Panc1 (cell line): ENCODE data around the gene CLUH. TPM values are rescaled to one million over a fixed set of nuclear protein-coding genes. Genes with fewer than 3 reads are reported as not detected.

Source experiments
- ATAC-seq: fragments of 200-7000 bp; cut with Tn5 transposase; 2 replicates; pipeline ENCODE4 v1.9.1; 2020; ENCODE audit warnings: mild to moderate bottlenecking, moderate library complexity
- BruUV-seq: library from RNA; stranded (reverse); fragments of 400-500 nt; replicated peaks from 2 replicates; lab custom pipeline; 2021; lab: Mats Ljungman, UMichigan
- CTCF ChIA-PET: fragments of 300-600 bp; sonication (Branson Sonifier 250); formaldehyde crosslinking; loops from one replicate; lab custom pipeline; 2022; ENCODE audit warnings: antibody characterized with exemption; lab: Charles Lee
- POLR2A ChIA-PET: fragments of 300-600 bp; sonication (Branson Sonifier 250); formaldehyde crosslinking; loops from one replicate; lab custom pipeline; 2022; ENCODE audit warnings: antibody characterized with exemption; lab: Charles Lee
- DNase-seq: peaks from one replicate; pipeline ENCODE4 v3.0.0-alpha.2; 2010; ENCODE audit warnings: low read depth, low spot score
- H3K27ac ChIP-seq: 2 replicates; pipeline ENCODE4 v1.5.1; 2011; ENCODE audit warnings: mild to moderate bottlenecking, low read length, inconsistent platforms
- H3K27me3 ChIP-seq: fragments of 200-500 bp; sonication (Bioruptor generic); 2 replicates; pipeline ENCODE4 v1.6.0; 2014; ENCODE audit warnings: low read length, inconsistent platforms; ENCODE audit not compliant: control insufficient read depth, insufficient read depth
- H3K36me3 ChIP-seq: fragments of 200-500 bp; sonication (Bioruptor generic); 2 replicates; pipeline ENCODE4 v1.5.1; 2014; ENCODE audit warnings: inconsistent platforms, mild to moderate bottlenecking, low read length, moderate library complexity; ENCODE audit not compliant: control insufficient read depth, insufficient read depth
- H3K4me1 ChIP-seq: 2 replicates; pipeline ENCODE4 v1.5.1; 2011; ENCODE audit warnings: inconsistent platforms, mild to moderate bottlenecking, low read length, moderate library complexity; ENCODE audit not compliant: control insufficient read depth, insufficient read depth
- H3K4me3 ChIP-seq, 2 experiments: 2 replicates each; pipeline ENCODE4 v1.5.1; 2011 to 2012; ENCODE audit warnings: low read depth in 2 of 2, low read length in 2 of 2, mild to moderate bottlenecking in 2 of 2, inconsistent platforms in 1 of 2, moderate library complexity in 1 of 2
- H3K9me3 ChIP-seq: fragments of 200-500 bp; sonication (Bioruptor generic); 2 replicates; pipeline ENCODE4 v1.5.1; 2014; ENCODE audit warnings: low read depth, mild to moderate bottlenecking, inconsistent platforms, low read length, moderate library complexity; ENCODE audit not compliant: control insufficient read depth, insufficient read depth
- CTCF ChIP-seq: fragments of 450-650 bp; IDR thresholded peaks from 2 replicates; pipeline ENCODE4 v1.5.1; 2017; ENCODE audit warnings: mild to moderate bottlenecking
- POLR2AphosphoS5 ChIP-seq: IDR thresholded peaks from 2 replicates; pipeline ENCODE4 v1.6.1; 2012; ENCODE audit warnings: mild to moderate bottlenecking, low read depth, low read length, moderate library complexity
- REST ChIP-seq, 2 experiments: IDR thresholded peaks; 2 replicates each; pipeline ENCODE4 v1.6.1; 2011 to 2012; ENCODE audit warnings: low read depth in 2 of 2, control low read depth in 1 of 2, low read length in 1 of 2, mild to moderate bottlenecking in 1 of 2, moderate library complexity in 1 of 2; ENCODE audit not compliant: insufficient read depth in 1 of 2
- SIN3A ChIP-seq: IDR thresholded peaks from 2 replicates; pipeline ENCODE4 v1.6.1; 2012; ENCODE audit warnings: low read depth, mild to moderate bottlenecking, low read length, moderate library complexity, borderline replicate concordance; ENCODE audit not compliant: insufficient read depth
- TCF7L2 ChIP-seq: IDR thresholded peaks from 2 replicates; pipeline ENCODE4 v1.6.1; 2011; ENCODE audit warnings: mild to moderate bottlenecking, low read depth, low read length, inconsistent platforms
- in situ Hi-C: cut with HindIII; loops from 2 replicates; pipeline ENCODE4 v1.10.0; 2016; ENCODE audit warnings: low sequenced_read_pairs, low pct_unique_long_range_greater_than_20kb
- intact Hi-C: fragments of 100-400 bp; cut with micrococcal nuclease; formaldehyde crosslinking; loops from one replicate; pipeline ENCODE4 v1.10.0; 2022; ENCODE audit not compliant: unreplicated experiment
- total RNA-seq: library from RNA; stranded (reverse); gene quantifications from one replicate; pipeline ENCODE4 v1.2.1, GENCODE V29; 2021; ENCODE audit not compliant: unreplicated experiment

CLUH gene
- total RNA-seq, 1 experiment from 2014 or later, result 119 TPM

- no peak for DNase-seq
- ATAC-seq, result no peak
- no peak for TF ChIP-seq SIN3A
- TF ChIP-seq POLR2AphosphoS5, result no peak
- TF ChIP-seq TCF7L2, result no peak
- TF ChIP-seq CTCF, result no peak
- TF ChIP-seq REST (IDR thresholded peaks at IDR 0.05; ENCODE audit: insufficient read depth in 1 of 2, low read depth in 2 of 2, low read length in 1 of 2), result no peak
- Histone ChIP-seq H3K4me3 (no peak overlapping the region), H3K36me3 (no peaks in the 10 kb centered on the region), H3K4me1 (no peaks in the 10 kb centered on the region; the same call in none of the 2 replicates), H3K27ac (no peak overlapping the region), H3K27me3 (no peaks in the 10 kb centered on the region), H3K9me3 (no peaks in the 10 kb centered on the region)
- ChIA-PET POLR2A (no interaction called here), CTCF (no interaction called here)
- intact Hi-C loops (no loop called here), in situ Hi-C loops (no loop called here)
- BruUV-seq, result no TSS peak
Observed at GRCh38 chr17:2691965-2692780, 19.4 kb downstream of the CLUH start.

GRCh38 chr17:2691069-2691871 is 20.3 kb downstream of the CLUH start:
- no peaks in the 10 kb centered on the region for H3K36me3 ChIP-seq
- H3K27me3 ChIP-seq, result no peaks in the 10 kb centered on the region
- no peak for TF ChIP-seq POLR2AphosphoS5
- TF ChIP-seq REST (IDR thresholded peaks at IDR 0.05; ENCODE audit: insufficient read depth in 1 of 2, low read depth in 2 of 2, low read length in 1 of 2), result no peak
- no peak for TF ChIP-seq SIN3A
- no peak for TF ChIP-seq CTCF
- TF ChIP-seq TCF7L2, result no peak
- H3K27ac ChIP-seq, result no peak overlapping the region
- in situ Hi-C loops, result no loop called here
- ChIA-PET CTCF (no interaction called here), POLR2A (no interaction called here)
- H3K4me3 ChIP-seq, result no peak overlapping the region
- BruUV-seq, result no TSS peak
- no peaks in the 10 kb centered on the region for H3K9me3 ChIP-seq
- intact Hi-C loops, result no loop called here
- peaks cover 7% of the 10 kb centered on the region for H3K4me1 ChIP-seq
- DNase-seq, result no peak
- no peak for ATAC-seq
